K562 (cell line): ENCODE measurements around the gene LONP1. TPM values are rescaled to one million over a fixed set of nuclear protein-coding genes. Genes with fewer than 3 reads are reported as not detected.

Source experiments
- ATAC-seq: fragments of 200-7000 bp; cut with Tn5 transposase; 3 replicates; pipeline ENCODE4 v1.9.1; 2020; ENCODE audit warnings: moderate library complexity
- BruUV-seq: library from RNA; stranded (reverse); fragments of 400-500 nt; replicated peaks from 2 replicates; lab custom pipeline; 2021; lab: Mats Ljungman, UMichigan
- CTCF ChIA-PET: fragments of 300-600 bp; formaldehyde crosslinking; extraction: SDS; loops from one replicate; lab custom pipeline; 2021; ENCODE audit warnings: low intra/inter-chr PET ratio; lab: Yijun Ruan, JAX
- POLR2A ChIA-PET: fragments of 300-600, 350-650 bp; sonication (Branson Sonifier 250); formaldehyde crosslinking; extraction: SDS; loops from one replicate; lab custom pipeline; 2021; ENCODE audit warnings: antibody characterized with exemption, inconsistent platforms; lab: Yijun Ruan, JAX
- DNase-seq, 4 experiments: peaks; one replicate each; pipeline versions ENCODE4 v3.0.0 to v3.0.0-alpha.2; 2011 to 2018; ENCODE audit warnings: low spot score in 3 of 4, mixed read lengths in 3 of 4; ENCODE audit errors: extremely low read depth in 1 of 4
- FAIRE-seq: peaks from 2 replicates; lab custom pipeline; 2011; peaks lifted over from hg19 to GRCh38; lab: Jason Lieb, UNC
- H2AFZ ChIP-seq: 2 replicates; pipeline ENCODE4 v1.6.0; 2011; ENCODE audit warnings: low read depth, low read length, control low read depth, inconsistent platforms
- H3K27ac ChIP-seq: fragments of 200-600 bp; 3 replicates; pipeline ENCODE4 v1.8.0; 2011; ENCODE audit warnings: low read depth, mild to moderate bottlenecking, control low read depth, inconsistent platforms, low read length, moderate library complexity, mixed read lengths; ENCODE audit errors: extremely low read depth
- H3K27me3 ChIP-seq, 2 experiments: fragments of 300-600 bp in 1 of 2; 2 replicates in 1 of 2; 3 replicates in 1 of 2; pipeline versions ENCODE4 v1.6.0 to v1.8.0; 2011; ENCODE audit warnings: inconsistent platforms in 2 of 2, low read length in 2 of 2, mild to moderate bottlenecking in 1 of 2, mixed read lengths in 1 of 2, moderate library complexity in 1 of 2; ENCODE audit not compliant: control insufficient read depth in 2 of 2, insufficient read depth in 2 of 2
- H3K36me3 ChIP-seq: fragments of 300-600 bp; 3 replicates; pipeline ENCODE4 v1.8.0; 2011; ENCODE audit warnings: mild to moderate bottlenecking, low read length, inconsistent platforms; ENCODE audit not compliant: control insufficient read depth, insufficient read depth
- H3K4me1 ChIP-seq, 2 experiments: fragments of 200-600 bp in 1 of 2; replicated peaks in 1 of 2; 2 replicates in 1 of 2; 3 replicates in 1 of 2; pipeline versions ENCODE4 v1.5.1 to v1.8.0; 2011; ENCODE audit warnings: inconsistent platforms in 2 of 2, low read length in 2 of 2, mild to moderate bottlenecking in 1 of 2, mixed read lengths in 1 of 2, moderate library complexity in 1 of 2; ENCODE audit not compliant: control insufficient read depth in 2 of 2, insufficient read depth in 2 of 2
- H3K4me2 ChIP-seq: 2 replicates; pipeline ENCODE4 v1.6.1; 2011; ENCODE audit warnings: low read length, control low read depth, inconsistent platforms, mixed read lengths; ENCODE audit not compliant: insufficient read depth
- H3K4me3 ChIP-seq: fragments of 200-600 bp; sonication (generic), shearing (Covaris generic); 2 replicates; pipeline ENCODE4 v1.5.1; 2016; ENCODE audit warnings: control low read depth, inconsistent platforms
- H3K79me2 ChIP-seq: fragments of 200-600 bp; 3 replicates; pipeline ENCODE4 v1.8.0; 2011; ENCODE audit warnings: low read length, inconsistent platforms; ENCODE audit not compliant: control insufficient read depth, insufficient read depth
- H3K9ac ChIP-seq, 2 experiments: 2 replicates each; pipeline versions ENCODE4 v1.6.0 to v1.6.1; 2011; ENCODE audit warnings: low read depth in 2 of 2, low read length in 2 of 2, control low read depth in 1 of 2, inconsistent platforms in 1 of 2, mild to moderate bottlenecking in 1 of 2, mixed read lengths in 1 of 2; ENCODE audit not compliant: insufficient read depth in 1 of 2
- H3K9me1 ChIP-seq: one replicate; pipeline ENCODE4 v1.6.0; 2011; ENCODE audit warnings: inconsistent platforms, mild to moderate bottlenecking, low read length, moderate library complexity; ENCODE audit not compliant: control insufficient read depth, insufficient read depth
- H3K9me3 ChIP-seq: replicated peaks from 2 replicates; pipeline ENCODE4 v1.5.1; 2011; ENCODE audit warnings: low read depth, low read length, inconsistent platforms; ENCODE audit not compliant: control insufficient read depth, insufficient read depth
- H4K20me1 ChIP-seq: replicated peaks from 2 replicates; pipeline ENCODE4 v1.6.1; 2011; ENCODE audit warnings: low read length, inconsistent platforms, mixed read lengths; ENCODE audit not compliant: control insufficient read depth, insufficient read depth
- GATA2 ChIP-seq: sonication (generic); formaldehyde crosslinking; IDR thresholded peaks from 2 replicates; pipeline ENCODE4 v1.4.0; 2020; ENCODE audit warnings: mild to moderate bottlenecking, missing genetic modification reagents
- IRF1 ChIP-seq: sonication (generic); formaldehyde crosslinking; IDR thresholded peaks from 2 replicates; pipeline ENCODE4 v1.8.0; 2022; ENCODE audit warnings: missing genetic modification reagents, mild to moderate bottlenecking, borderline replicate concordance
- JUND ChIP-seq, 2 experiments: IDR thresholded peaks; 2 replicates in 1 of 2; 3 replicates in 1 of 2; pipeline ENCODE4 v1.6.1; 2011; ENCODE audit warnings: borderline replicate concordance in 2 of 2, low read depth in 2 of 2, low read length in 2 of 2, improper control_type of control experiment in 1 of 2, missing biosample characterization in 1 of 2, missing genetic modification characterization in 1 of 2, missing genetic modification reagents in 1 of 2
- MTA3 ChIP-seq: fragments of 450-650 bp; formaldehyde crosslinking; IDR thresholded peaks from 2 replicates; pipeline ENCODE4 v1.6.1; 2017; ENCODE audit warnings: mild to moderate bottlenecking, borderline replicate concordance
- POLR2A ChIP-seq: fragments of 450-650 bp; conservative IDR thresholded peaks from 2 replicates; pipeline ENCODE4 v1.6.1; 2016
- ZNF561 ChIP-seq: fragments of 450-650 bp; formaldehyde crosslinking; conservative IDR thresholded peaks from 2 replicates; pipeline ENCODE4 v1.4.0; 2020; ENCODE audit warnings: mild to moderate bottlenecking, moderate library complexity
- ZNF57 ChIP-seq: fragments of 450-650 bp; formaldehyde crosslinking; IDR thresholded peaks from 2 replicates; pipeline ENCODE4 v1.4.0; 2020; ENCODE audit warnings: mild to moderate bottlenecking, moderate library complexity
- ZNF586 ChIP-seq: fragments of 450-650 bp; formaldehyde crosslinking; conservative IDR thresholded peaks from 2 replicates; pipeline ENCODE4 v1.4.0; 2020; ENCODE audit warnings: mild to moderate bottlenecking, moderate library complexity
- ZNF764 ChIP-seq: fragments of 250-450 bp; sonication (Bioruptor Pico); IDR thresholded peaks from 2 replicates; pipeline ENCODE4 v1.4.0; 2020; ENCODE audit warnings: low read depth, mild to moderate bottlenecking, moderate library complexity
- WGBS: fragments of 100-300 bp; shearing (Covaris generic); methylation state at CpG from one replicate; pipeline ENCODE4 v1.1.6; 2016; ENCODE audit warnings: low coverage, mixed read lengths; ENCODE audit not compliant: insufficient coverage; ENCODE audit errors: missing lambda C conversion rate; 5-methylcytosine and 5-hydroxymethylcytosine counted together
- in situ Hi-C: fragments of 300-500 bp; cut with MboI; formaldehyde crosslinking; loops from 4 replicates; pipeline ENCODE4 v1.15.0; 2018; ENCODE audit warnings: inconsistent platforms, mixed read lengths
- intact Hi-C: fragments of 100-400 bp; cut with micrococcal nuclease; formaldehyde crosslinking; loops from 2 replicates; pipeline ENCODE4 v1.14.2; 2022
- polyA plus RNA-seq, 8 experiments: library from polyadenylated mRNA; depleted of rRNA in 4 of 8; stranded (reverse) in 5 of 8; unstranded in 3 of 8; fragments of >200 nt; fragmentation: Nextera tagmentation in 2 of 8; fragmentation: Illumina TruSeq in 1 of 8; extraction: Ambion mirVana in 2 of 8; extraction: Trizol in 1 of 8; gene quantifications; 2 replicates each; pipeline versions ENCODE4 v1.2.1 to v1.2.3, GENCODE V29; 2011 to 2014; ENCODE audit warnings: inconsistent platforms in 1 of 8, missing spikeins in 1 of 8
- total RNA-seq, 7 experiments: library from RNA; depleted of rRNA in 6 of 7; stranded (reverse); fragments of >200 nt in 6 of 7; fragmentation: Illumina TruSeq in 2 of 7; extraction: Trizol in 2 of 7; gene quantifications; 2 replicates each; pipeline versions ENCODE4 v1.2.1 to v1.2.3, GENCODE V29; 2011 to 2021; ENCODE audit warnings: low replicate concordance in 1 of 7

The LONP1 gene
- total and polyA plus RNA-seq, 9 of the 15 experiments (the other 6 are each of a cell fraction or from before 2014, with no cell fraction given) = 1.1 to 238 (median 84.5) TPM

- POLR2A ChIA-PET = interaction anchor here (1.0 to 1.2 kb wide), 2 partner anchors 12 to 34 kb away, joined by 3 to 4 read pairs; no protein-coding TSS in a partner anchor
- 0 out of 2 replicates have a peak, but pooled peaks have one; percentile 1 for TF ChIP-seq POLR2A
- no peak for TF ChIP-seq ZNF561 (CRISPR knock-in tag)
- Histone ChIP-seq H3K9ac (0 out of 4 replicates have a peak overlapping the region, but pooled peaks of 1 of the 2 experiments have one; percentile 22), H3K27me3 (no peaks in the 10 kb centered on the region), H3K79me2 (peaks cover 12% of the 10 kb centered on the region), H4K20me1 (peaks cover 6% of the 10 kb centered on the region; the same call in 1 of the 2 replicates), H3K36me3 (peaks cover 17% of the 10 kb centered on the region; the same call in 2 of the 3 replicates), H2AFZ (no peak overlapping the region), H3K4me3 (no peak overlapping the region), H3K9me1 (no peaks in the 10 kb centered on the region), H3K4me1 (peaks cover 25 to 67% of the 10 kb centered on the region in 2 experiments), H3K9me3 (no peaks in the 10 kb centered on the region), H3K27ac (no peak overlapping the region), H3K4me2 (no peak overlapping the region)
- CTCF ChIA-PET = no interaction called here
- ATAC-seq (no peak), DNase-seq (no peak), FAIRE-seq (no peak)
- in situ Hi-C loops (no loop called here), intact Hi-C loops (no loop called here)
- 89% methylated on average over 7 of the region's 9 CpGs for WGBS
- no TSS peak for BruUV-seq
These were observed 42.4 kb downstream of the LONP1 start for GRCh38 chr19:5677580-5677979.

- ATAC-seq = no peak
- Histone ChIP-seq H3K9me1 (no peaks in the 10 kb centered on the region), H3K27ac (no peak overlapping the region), H3K4me1 (peaks cover 21 to 62% of the 10 kb centered on the region in 2 experiments), H3K9me3 (no peaks in the 10 kb centered on the region), H3K79me2 (peaks cover 12% of the 10 kb centered on the region), H3K9ac (peak overlapping the region in 1 of 2 experiments; percentile 22; a peak in 1 of 4 replicates), H3K4me2 (no peak overlapping the region), H3K4me3 (no peak overlapping the region), H2AFZ (no peak overlapping the region), H4K20me1 (peaks cover 6% of the 10 kb centered on the region; the same call in 1 of the 2 replicates), H3K36me3 (peaks cover 17% of the 10 kb centered on the region; the same call in 2 of the 3 replicates), H3K27me3 (no peaks in the 10 kb centered on the region)
- ChIA-PET CTCF (no interaction called here), POLR2A (interaction anchor here (1.0 to 2.8 kb wide), 3 partner anchors 12 to 34 kb away, joined by 3 to 9 read pairs (median 4); partner anchors contain the start of gene RPL36)
- no TSS peak for BruUV-seq
- intact Hi-C loops (no loop called here), in situ Hi-C loops (no loop called here)
- 86% methylated on average over 10 of the region's 10 CpGs for WGBS
- no peak for DNase-seq
- no peak for TF ChIP-seq JUND (IDR thresholded peaks at IDR 0.05; ENCODE audit: borderline replicate concordance, low read depth, low read length)
- no peak for TF ChIP-seq JUND (tag; IDR thresholded peaks at IDR 0.05; ENCODE audit: borderline replicate concordance, low read depth, low read length)
- TF ChIP-seq MTA3 = no peak
- TF ChIP-seq IRF1 = no peak
- no peak for TF ChIP-seq ZNF586 (CRISPR knock-in tag)
- no peak for TF ChIP-seq ZNF764 (CRISPR knock-in tag)
- no peak for TF ChIP-seq ZNF57
- no peak for TF ChIP-seq GATA2 (CRISPR knock-in tag)
- no peak for FAIRE-seq
These were observed 42.8 kb downstream of the LONP1 start for GRCh38 chr19:5677136-5677535.
